B cell (primary cell): ENCODE results near the gene CDK11A. TPM values are rescaled to one million over a fixed set of nuclear protein-coding genes. Genes with fewer than 3 reads are reported as not detected.
A peak's percentile ranks its signal among the peaks of the same experiment; 100 is the strongest.
"Not testable (repeated sequence)": the region's sequence is repeated elsewhere in the genome, so short reads cannot be mapped to it uniquely, and the experiment has no call there.

Source experiments
- ATAC-seq: fragments of 200-7000 bp; cut with Tn5 transposase; one replicate; pipeline ENCODE4 v1.10.0; 2021; ENCODE audit warnings: low read depth, mild to moderate bottlenecking, moderate number of reproducible peaks, moderate library complexity
- CTCF ChIA-PET: fragments of 350-600 bp; sonication (Branson Sonifier 250); formaldehyde crosslinking; loops from one replicate; lab custom pipeline; 2021; ENCODE audit warnings: antibody characterized with exemption, inconsistent platforms; lab: Charles Lee
- POLR2A ChIA-PET: fragments of 350-600 bp; sonication (Branson Sonifier 250); formaldehyde crosslinking; loops from one replicate; lab custom pipeline; 2021; ENCODE audit warnings: antibody characterized with exemption; lab: Charles Lee
- DNase-seq: peaks from one replicate; pipeline ENCODE4 v3.0.0; 2013
- H2AFZ ChIP-seq: 2 replicates; pipeline ENCODE4 v1.6.1; 2012; ENCODE audit warnings: mild to moderate bottlenecking, low read depth, low read length; ENCODE audit not compliant: insufficient read depth, poor library complexity, severe bottlenecking
- H3K27ac ChIP-seq, 2 donors: 1 replicate in 1 of 2; 2 replicates in 1 of 2; pipeline ENCODE4 v1.5.1; 2012 to 2013; ENCODE audit warnings: low read length in 2 of 2, mild to moderate bottlenecking in 2 of 2, moderate library complexity in 1 of 2
- H3K27me3 ChIP-seq, 4 experiments: fragments of 200-600 bp in 1 of 4; sonication (generic) in 1 of 4; replicated peaks in 1 of 4; 1 replicate in 2 of 4; 2 replicates in 2 of 4; pipeline versions ENCODE4 v1.6.1 to v1.7.0; 2013 to 2016; ENCODE audit warnings: low read length in 3 of 4, mild to moderate bottlenecking in 2 of 4, mixed read lengths in 1 of 4, moderate library complexity in 1 of 4; ENCODE audit not compliant: insufficient read depth in 4 of 4, control insufficient read depth in 3 of 4; ENCODE audit errors: control extremely low read depth in 1 of 4
- H3K36me3 ChIP-seq, 2 experiments: replicated peaks in 1 of 2; 1 replicate in 1 of 2; 2 replicates in 1 of 2; pipeline versions ENCODE4 v1.6.1 to v1.7.1; 2013; ENCODE audit warnings: low read length in 1 of 2; ENCODE audit not compliant: insufficient read depth in 2 of 2, control insufficient read depth in 1 of 2; ENCODE audit errors: control extremely low read depth in 1 of 2, extremely low read depth in 1 of 2
- H3K4me1 ChIP-seq, 2 donors: fragments of 200-600 bp in 1 of 2; sonication (generic) in 1 of 2; 1 replicate in 1 of 2; 2 replicates in 1 of 2; pipeline versions ENCODE4 v1.5.1 to v1.6.1; 2013 to 2017; ENCODE audit warnings: low read length in 2 of 2; ENCODE audit not compliant: control insufficient read depth in 2 of 2, insufficient read depth in 2 of 2
- H3K4me2 ChIP-seq: replicated peaks from 2 replicates; pipeline ENCODE3; 2012; ENCODE audit warnings: mild to moderate bottlenecking, low read depth, low read length; ENCODE audit not compliant: poor library complexity, severe bottlenecking
- H3K4me3 ChIP-seq, 5 experiments: fragments of 200-600 bp in 1 of 5; sonication (generic) in 1 of 5; 1 replicate in 3 of 5; 2 replicates in 2 of 5; pipeline versions ENCODE4 v1.5.1 to v1.7.0; 2011 to 2016; ENCODE audit warnings: low read length in 4 of 5, mild to moderate bottlenecking in 4 of 5, low read depth in 2 of 5, control low read depth in 1 of 5, moderate library complexity in 1 of 5; ENCODE audit not compliant: insufficient read depth in 1 of 5; ENCODE audit errors: control extremely low read depth in 1 of 5, extremely low read depth in 1 of 5
- H3K79me2 ChIP-seq: fragments of 200-600 bp; sonication (generic); one replicate; pipeline ENCODE4 v1.6.0; 2016; ENCODE audit warnings: low read length; ENCODE audit not compliant: control insufficient read depth, insufficient read depth
- H3K9ac ChIP-seq: fragments of 200-600 bp; sonication (generic); 2 replicates; pipeline ENCODE4 v1.6.1; 2017; ENCODE audit warnings: mild to moderate bottlenecking, low read length, moderate library complexity
- H3K9me3 ChIP-seq, 3 donors: one replicate each; pipeline versions ENCODE4 v1.6.1 to v1.7.1; 2013; ENCODE audit warnings: low read length in 2 of 3; ENCODE audit not compliant: control insufficient read depth in 2 of 3, insufficient read depth in 1 of 3; ENCODE audit errors: control extremely low read depth in 1 of 3
- H4K20me1 ChIP-seq: 2 replicates; pipeline ENCODE4 v1.6.0; 2012; ENCODE audit warnings: mild to moderate bottlenecking, low read length; ENCODE audit not compliant: insufficient read depth, control insufficient read depth, poor library complexity, severe bottlenecking
- H3K27ac Mint-ChIP-seq: one replicate; pipeline ENCODE4 v1.8.0; 2021; ENCODE audit warnings: mixed read lengths
- H3K27me3 Mint-ChIP-seq: one replicate; pipeline ENCODE4 v1.8.0; 2021; ENCODE audit warnings: mixed read lengths
- H3K4me1 Mint-ChIP-seq: one replicate; pipeline ENCODE4 v1.8.0; 2021; ENCODE audit warnings: mixed read lengths
- H3K4me3 Mint-ChIP-seq: one replicate; pipeline ENCODE4 v1.8.0; 2021; ENCODE audit warnings: mixed read lengths
- H3K9me3 Mint-ChIP-seq: one replicate; pipeline ENCODE4 v1.8.0; 2022; ENCODE audit warnings: mixed read lengths; ENCODE audit not compliant: insufficient read depth
- CTCF ChIP-seq: fragments of 200-600 bp; IDR thresholded peaks from one replicate; pipeline ENCODE4 v1.8.0; 2022; ENCODE audit warnings: antibody characterized with exemption, mild to moderate bottlenecking
- EZH2 ChIP-seq: IDR thresholded peaks from 2 replicates; pipeline ENCODE4 v1.6.1; 2012; ENCODE audit warnings: borderline replicate concordance, low read depth, mild to moderate bottlenecking, moderate library complexity, low read length; ENCODE audit not compliant: insufficient read depth, poor library complexity, severe bottlenecking
- WGBS: methylation state at CpG from one replicate; pipeline ENCODE4 v1.1.5; 2013; ENCODE audit warnings: missing lambda C conversion rate; ENCODE audit not compliant: insufficient coverage; 5-methylcytosine and 5-hydroxymethylcytosine counted together
- intact Hi-C: fragments of 100-400 bp; cut with micrococcal nuclease; formaldehyde crosslinking; loops from one replicate; pipeline ENCODE4 v1.10.0; 2022
- polyA minus RNA-seq: library from RNA; depleted of rRNA, polyadenylated mRNA; stranded (reverse); fragments of >200 nt; gene quantifications from 2 replicates; pipeline ENCODE4 v1.2.3, GENCODE V29; 2012
- polyA plus RNA-seq: library from polyadenylated mRNA; depleted of rRNA; stranded (reverse); fragments of >200 nt; gene quantifications from 2 replicates; pipeline ENCODE4 v1.2.3, GENCODE V29; 2012
- total RNA-seq, 2 donors: library from RNA; stranded (reverse); fragments of 120-200 nt in 1 of 2; gene quantifications; 1 replicate in 1 of 2; 2 replicates in 1 of 2; pipeline versions ENCODE4 v1.2.3 to v1.2.4, GENCODE V29; 2013 to 2022

The CDK11A gene
- 82.1 and 88.3 TPM in 2 replicates for total RNA-seq
- total RNA-seq (2013) = 58.7 TPM
- polyA plus RNA-seq = 111 and 138 TPM in 2 replicates
- 59.5 and 79.9 TPM in 2 replicates for polyA minus RNA-seq

- peak; percentile 31 for TF ChIP-seq CTCF
- H3K27me3 Mint-ChIP-seq, H3K9me3 Mint-ChIP-seq, intact Hi-C loops, H3K4me1 Mint-ChIP-seq, H3K9me3 ChIP-seq, H3K4me1 ChIP-seq, POLR2A ChIA-PET, H4K20me1 ChIP-seq, H3K27me3 ChIP-seq, CTCF ChIA-PET: not testable (repeated sequence)
- peaks cover 2 to 18% of the 10 kb centered on the region in 2 experiments for H3K36me3 ChIP-seq
- ATAC-seq (peak; percentile 86), DNase-seq (peak; percentile 100)
- peak within 1 kb of the TSS; percentile 94 for H3K27ac Mint-ChIP-seq
- peak within 1 kb of the TSS; percentile 81 for H3K9ac ChIP-seq
- peaks cover 18% of the 10 kb centered on the region for H3K79me2 ChIP-seq
- peak within 1 kb of the TSS in 4 of 5 experiments; percentile 65 to 73 (median 70) for H3K4me3 ChIP-seq
- peak within 1 kb of the TSS; percentile 70 for H2AFZ ChIP-seq
- peak within 1 kb of the TSS; percentile 60 for H3K4me2 ChIP-seq
- peak within 1 kb of the TSS; percentile 89 for H3K4me3 Mint-ChIP-seq
- peak within 1 kb of the TSS; percentile 68 to 90 for H3K27ac ChIP-seq
- under 1% methylated on average over 39 of the region's 78 CpGs for WGBS
Observed at GRCh38 chr1:1724035-1724864, at the start of gene CDK11A. Gene CDK11A, minus strand, starts transcription at chr1:1724357. Its CDS starts 1,539 bp downstream, at chr1:1722818.

GRCh38 chr1:1773874-1774273 is 49.7 kb upstream of the CDK11A start:
- Mint-ChIP-seq H3K4me1 (peaks cover 43% of the 10 kb centered on the region), H3K9me3 (peaks cover 4% of the 10 kb centered on the region), H3K27ac (peak overlapping the region; percentile 68), H3K27me3 (no peaks in the 10 kb centered on the region), H3K4me3 (no peak overlapping the region)
- Histone ChIP-seq H2AFZ (no peak overlapping the region), H3K4me2 (no peak overlapping the region), H3K27ac (peak overlapping the region in 1 of 2 donors; percentile 58), H3K27me3 (no peaks in the 10 kb centered on the region), H3K36me3 (peaks cover 0 to 26% of the 10 kb centered on the region in 2 experiments), H3K9me3 (peaks cover 0 to 7% (median 0%) of the 10 kb centered on the region in 3 donors), H3K79me2 (peaks cover 91% of the 10 kb centered on the region), H3K4me3 (no peak overlapping the region), H3K9ac (no peak overlapping the region), H4K20me1 (peaks cover 49% of the 10 kb centered on the region), H3K4me1 (peaks cover 29 to 39% of the 10 kb centered on the region in 2 donors)
- DNase-seq = no peak
- ChIA-PET POLR2A (no interaction called here), CTCF (no interaction called here)
- TF ChIP-seq CTCF (no peak), EZH2 (no peak)
- 100% methylated on average over 3 of the region's 4 CpGs for WGBS
- ATAC-seq = no peak
- intact Hi-C loops = no loop called here
